HuH-7 (cell line): ENCODE data around the gene AKR1C8.

ENCODE experiments used
- DNase-seq: peaks from one replicate; pipeline ENCODE4 v3.0.0; 2011; ENCODE audit warnings: low spot score

The AKR1C8 gene

GRCh38 chr10:5108658-5109416 is 76.1 kb downstream of the AKR1C8 start:
- no peak for DNase-seq

GRCh38 chr10:5107860-5108526 is 77.0 kb downstream of the AKR1C8 start:
- DNase-seq: no peak

GRCh38 chr10:5106553-5106952 is 78.4 kb downstream of the AKR1C8 start:
- DNase-seq: no peak

- DNase-seq: no peak
Observed at GRCh38 chr10:5105626-5106025, 79.3 kb downstream of the AKR1C8 start.
